Mesenchymal stem cell (in vitro differentiated cells and primary cell): ENCODE measurements around the gene TCEAL9.
A peak's percentile ranks its signal among the peaks of the same experiment; 100 is the strongest.
"Not testable (repeated sequence)": the region's sequence is repeated elsewhere in the genome, so short reads cannot be mapped to it uniquely, and the experiment has no call there.

Source experiments
- DNase-seq: peaks from one replicate; pipeline ENCODE4 v3.0.0-alpha.2; 2013
- H2AFZ ChIP-seq: one replicate; pipeline ENCODE4 v1.6.1; 2013; ENCODE audit warnings: low read depth, mild to moderate bottlenecking, control low read depth, inconsistent platforms, low read length, moderate library complexity
- H2AK5ac ChIP-seq: 2 replicates; pipeline ENCODE4 v1.6.1; 2013; ENCODE audit warnings: low read length, moderate library complexity, mild to moderate bottlenecking, inconsistent platforms; ENCODE audit not compliant: severe bottlenecking
- H2BK120ac ChIP-seq: one replicate; pipeline ENCODE4 v1.6.1; 2013; ENCODE audit warnings: low read depth, mild to moderate bottlenecking, inconsistent platforms, low read length, moderate library complexity
- H2BK12ac ChIP-seq, 2 experiments: one replicate each; pipeline ENCODE4 v1.6.1; 2013; ENCODE audit warnings: inconsistent platforms in 2 of 2, low read length in 2 of 2, mild to moderate bottlenecking in 2 of 2, moderate library complexity in 2 of 2, control low read depth in 1 of 2
- H2BK15ac ChIP-seq: one replicate; pipeline ENCODE4 v1.6.1; 2013; ENCODE audit warnings: mild to moderate bottlenecking, low read depth, inconsistent platforms; ENCODE audit not compliant: poor library complexity, severe bottlenecking
- H2BK5ac ChIP-seq: 2 replicates; pipeline ENCODE4 v1.6.1; 2013; ENCODE audit warnings: low read depth, mild to moderate bottlenecking, low read length, control low read depth, inconsistent platforms; ENCODE audit not compliant: poor library complexity, severe bottlenecking
- H3K14ac ChIP-seq, 2 experiments: one replicate each; pipeline ENCODE4 v1.6.1; 2013; ENCODE audit warnings: inconsistent platforms in 2 of 2, low read length in 2 of 2, control low read depth in 1 of 2, mild to moderate bottlenecking in 1 of 2, moderate library complexity in 1 of 2
- H3K18ac ChIP-seq, 2 experiments: one replicate each; pipeline ENCODE4 v1.6.1; 2013; ENCODE audit warnings: inconsistent platforms in 2 of 2, low read length in 2 of 2, control low read depth in 1 of 2, low read depth in 1 of 2, mild to moderate bottlenecking in 1 of 2
- H3K23ac ChIP-seq, 2 experiments: one replicate each; pipeline ENCODE4 v1.6.1; 2013; ENCODE audit warnings: inconsistent platforms in 2 of 2, low read length in 2 of 2, mild to moderate bottlenecking in 2 of 2, moderate library complexity in 2 of 2, control low read depth in 1 of 2
- H3K27ac ChIP-seq: 2 replicates; pipeline ENCODE4 v1.5.1; 2013; ENCODE audit warnings: mild to moderate bottlenecking, moderate library complexity, low read length, control low read depth, inconsistent platforms; ENCODE audit not compliant: poor library complexity, severe bottlenecking
- H3K27me3 ChIP-seq, 2 experiments: 2 replicates each; pipeline versions ENCODE4 v1.6.1 to v1.7.0; 2013; ENCODE audit warnings: low read length in 2 of 2, mild to moderate bottlenecking in 2 of 2, moderate library complexity in 2 of 2, control low read depth in 1 of 2, inconsistent platforms in 1 of 2; ENCODE audit not compliant: control insufficient read depth in 1 of 2, insufficient read depth in 1 of 2
- H3K36me3 ChIP-seq, 2 experiments: 2 replicates each; pipeline versions ENCODE4 v1.6.1 to v1.7.0; 2013; ENCODE audit warnings: low read length in 2 of 2, control low read depth in 1 of 2, inconsistent platforms in 1 of 2, low read depth in 1 of 2, mild to moderate bottlenecking in 1 of 2; ENCODE audit not compliant: insufficient read depth in 2 of 2, control insufficient read depth in 1 of 2
- H3K4ac ChIP-seq, 2 experiments: one replicate each; pipeline ENCODE4 v1.6.1; 2013; ENCODE audit warnings: inconsistent platforms in 2 of 2, low read length in 2 of 2, mild to moderate bottlenecking in 2 of 2, moderate library complexity in 2 of 2, control low read depth in 1 of 2, low read depth in 1 of 2
- H3K4me1 ChIP-seq: 2 replicates; pipeline ENCODE4 v1.6.1; 2013; ENCODE audit warnings: low read depth, low read length, control low read depth; ENCODE audit not compliant: control insufficient read depth, insufficient read depth
- H3K4me2 ChIP-seq: 2 replicates; pipeline ENCODE4 v1.6.1; 2013; ENCODE audit warnings: low read length, mild to moderate bottlenecking, inconsistent platforms; ENCODE audit not compliant: poor library complexity, severe bottlenecking
- H3K4me3 ChIP-seq, 2 experiments: 2 replicates each; pipeline versions ENCODE4 v1.5.1 to v1.7.0; 2013; ENCODE audit warnings: low read length in 2 of 2, mild to moderate bottlenecking in 2 of 2, control low read depth in 1 of 2, low read depth in 1 of 2; ENCODE audit not compliant: insufficient read depth in 1 of 2
- H3K79me1 ChIP-seq: replicated peaks from 2 replicates; pipeline ENCODE4 v1.6.1; 2013; ENCODE audit warnings: mild to moderate bottlenecking, control low read depth, low read length, inconsistent platforms; ENCODE audit not compliant: poor library complexity, severe bottlenecking
- H3K9ac ChIP-seq: 2 replicates; pipeline ENCODE4 v1.7.0; 2013; ENCODE audit warnings: mild to moderate bottlenecking, low read length, moderate library complexity
- H3K9me3 ChIP-seq: 2 replicates; pipeline ENCODE4 v1.7.0; 2013; ENCODE audit warnings: mild to moderate bottlenecking, low read length; ENCODE audit not compliant: control insufficient read depth
- H4K8ac ChIP-seq: one replicate; pipeline ENCODE4 v1.6.1; 2013; ENCODE audit warnings: inconsistent platforms, mild to moderate bottlenecking, low read length, moderate library complexity
- H4K91ac ChIP-seq: one replicate; pipeline ENCODE4 v1.6.1; 2013; ENCODE audit warnings: mild to moderate bottlenecking, low read length, inconsistent platforms
- WGBS: methylation state at CpG from one replicate; pipeline ENCODE4 v1.1.7; 2013; ENCODE audit warnings: mixed read lengths; 5-methylcytosine and 5-hydroxymethylcytosine counted together

Gene TCEAL9

GRCh38 chrX:103385283-103385830 is 29.1 kb downstream of the TCEAL9 start:
- not testable (repeated sequence) for H3K27me3 ChIP-seq, H2AFZ ChIP-seq, H3K23ac ChIP-seq, H2BK15ac ChIP-seq, H3K14ac ChIP-seq, H3K27ac ChIP-seq, H3K4me1 ChIP-seq, H3K4me3 ChIP-seq, H3K4ac ChIP-seq, H2BK120ac ChIP-seq, H3K9ac ChIP-seq, H2AK5ac ChIP-seq, H2BK12ac ChIP-seq, H2BK5ac ChIP-seq, H3K9me3 ChIP-seq, H3K18ac ChIP-seq, DNase-seq, H3K4me2 ChIP-seq, H3K79me1 ChIP-seq, H4K8ac ChIP-seq, H3K36me3 ChIP-seq, H4K91ac ChIP-seq
- WGBS: 81% methylated on average over 4 of the region's 5 CpGs

- H2BK15ac ChIP-seq: no peak overlapping the region
- no peak overlapping the region for H3K4ac ChIP-seq
- no peak overlapping the region for H3K27ac ChIP-seq
- H3K4me1 ChIP-seq: no peaks in the 10 kb centered on the region
- H2BK12ac ChIP-seq: no peak overlapping the region
- H3K4me3 ChIP-seq: no peak overlapping the region
- H3K36me3 ChIP-seq: no peaks in the 10 kb centered on the region
- no peak overlapping the region for H4K8ac ChIP-seq
- peaks cover 0 to 2% of the 10 kb centered on the region in 2 experiments for H3K27me3 ChIP-seq
- H2BK120ac ChIP-seq: no peak overlapping the region
- no peak overlapping the region for H3K4me2 ChIP-seq
- H2BK5ac ChIP-seq: no peak overlapping the region
- no peak for DNase-seq
- H3K79me1 ChIP-seq: no peaks in the 10 kb centered on the region
- no peak overlapping the region for H4K91ac ChIP-seq
- no peak overlapping the region for H3K9ac ChIP-seq
- H3K9me3 ChIP-seq: no peaks in the 10 kb centered on the region
- H3K14ac ChIP-seq: no peak overlapping the region
- H3K23ac ChIP-seq: no peak overlapping the region
- no peak overlapping the region for H2AFZ ChIP-seq
- H2AK5ac ChIP-seq: no peak overlapping the region
- H3K18ac ChIP-seq: no peak overlapping the region
- 100% methylated on average over 1 of the region's 2 CpGs for WGBS
Observed at GRCh38 chrX:103386332-103386731, 30.0 kb downstream of the TCEAL9 start.

- Histone ChIP-seq H3K27ac (no peak overlapping the region), H3K18ac (no peak overlapping the region), H3K4me3 (no peak overlapping the region), H3K4me2 (no peak overlapping the region), H3K23ac (no peak overlapping the region), H3K4ac (no peak overlapping the region), H2AFZ (no peak overlapping the region), H3K9me3 (no peaks in the 10 kb centered on the region), H2BK15ac (no peak overlapping the region), H2AK5ac (no peak overlapping the region), H3K27me3 (peaks cover 0 to 3% of the 10 kb centered on the region in 2 experiments), H3K9ac (no peak overlapping the region), H3K14ac (no peak overlapping the region), H4K91ac (no peak overlapping the region), H3K79me1 (no peaks in the 10 kb centered on the region), H2BK5ac (no peak overlapping the region), H3K36me3 (no peaks in the 10 kb centered on the region), H2BK120ac (no peak overlapping the region), H2BK12ac (no peak overlapping the region), H4K8ac (no peak overlapping the region), H3K4me1 (no peaks in the 10 kb centered on the region)
- no peak for DNase-seq
- WGBS: 83% methylated on average over 1 of the region's 3 CpGs
Observed at GRCh38 chrX:103393487-103393886, 37.2 kb downstream of the TCEAL9 start.

GRCh38 chrX:103396186-103396585 is 39.9 kb downstream of the TCEAL9 start:
- Histone ChIP-seq H3K14ac (no peak overlapping the region), H2AK5ac (no peak overlapping the region)

More at GRCh38 chrX:103396186-103396585, 39.9 kb downstream of the TCEAL9 start:
- Histone ChIP-seq H3K9ac (no peak overlapping the region), H2AFZ (no peak overlapping the region), H3K4me3 (no peak overlapping the region), H2BK12ac (no peak overlapping the region), H4K8ac (no peak overlapping the region), H3K18ac (no peak overlapping the region), H3K79me1 (no peaks in the 10 kb centered on the region), H2BK15ac (no peak overlapping the region), H4K91ac (no peak overlapping the region), H3K4me1 (peaks cover under 1% of the 10 kb centered on the region), H3K4ac (no peak overlapping the region), H3K27me3 (peaks cover 0 to 7% of the 10 kb centered on the region in 2 experiments), H3K36me3 (no peaks in the 10 kb centered on the region), H2BK120ac (no peak overlapping the region), H3K4me2 (no peak overlapping the region), H3K23ac (no peak overlapping the region), H2BK5ac (no peak overlapping the region), H3K27ac (peak overlapping the region; percentile 28), H3K9me3 (no peaks in the 10 kb centered on the region)
- DNase-seq: no peak
- WGBS: 71% methylated on average over 4 of the region's 5 CpGs
